Measurements from ENCODE around the gene SLC39A3.
A peak's percentile ranks its signal among the peaks of the same experiment; 100 is the strongest.

The SLC39A3 gene

DNA sequence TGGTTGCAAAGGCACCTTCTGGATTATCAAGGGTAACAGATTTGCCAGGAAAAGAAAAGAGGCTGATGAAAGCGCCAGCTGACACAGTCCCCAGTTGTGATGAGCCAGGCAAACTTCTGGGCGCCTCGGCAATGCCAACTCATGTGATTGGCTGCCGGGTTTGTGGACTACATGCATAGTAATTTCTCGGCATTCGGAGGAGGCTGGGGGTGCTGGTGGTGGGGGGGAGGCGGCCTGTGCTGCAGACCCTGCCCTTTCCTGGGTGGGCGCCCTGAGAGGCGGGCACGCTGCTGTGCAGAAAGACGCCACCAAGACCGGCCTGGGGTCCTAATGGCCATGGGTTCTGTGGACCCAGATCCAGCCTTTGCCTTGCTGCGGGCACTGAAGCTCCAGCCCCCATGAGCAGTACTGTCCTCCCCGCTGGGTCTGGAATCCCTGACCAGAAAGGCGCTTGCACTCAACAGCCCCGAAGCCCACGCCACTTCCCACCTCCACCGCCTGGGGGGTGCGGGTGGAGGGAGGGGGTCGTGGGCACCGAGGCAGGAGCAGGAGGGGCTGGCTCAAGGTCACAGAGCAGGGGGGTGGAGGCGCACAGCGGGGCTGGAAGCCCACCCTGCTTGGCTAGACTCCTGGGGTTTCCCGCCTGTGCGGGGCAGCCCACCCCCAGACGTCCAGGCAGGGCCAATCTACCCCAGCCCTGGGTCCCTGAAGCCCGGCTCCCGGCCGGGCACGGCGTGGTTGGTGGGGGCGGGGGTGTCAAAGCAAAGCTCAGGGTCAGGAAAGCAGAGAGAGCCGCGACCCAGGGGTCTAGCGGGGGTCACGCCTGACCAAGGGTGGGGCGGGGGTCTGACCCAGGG is 19.7 kb downstream of the SLC39A3 start:
- Histone ChIP-seq H3K4me2 (ENCODE audit: low read length) (peak overlapping the region; percentile 56), H3K4me3 (ENCODE audit: low read length) (peak overlapping the region; percentile 70), H3K27ac (ENCODE audit: low read depth, low read length) (no peak overlapping the region), H4K20me1 (ENCODE audit: control insufficient read depth, insufficient read depth, low read depth, low read length) (no peaks in the 10 kb centered on the region), H3F3A (ENCODE audit: control insufficient read depth, insufficient read depth) (no peaks in the 10 kb centered on the region), H3K9me3 (ENCODE audit: control insufficient read depth, insufficient read depth, low read length) (peaks cover 9% of the 10 kb centered on the region; the same call in 1 of the 2 replicates), H3K4me1 (ENCODE audit: control insufficient read depth, low read length) (peaks cover 33% of the 10 kb centered on the region), H3K27me3 (ENCODE audit: control insufficient read depth, low read length) (peaks cover 29% of the 10 kb centered on the region), H3K36me3 (ENCODE audit: control insufficient read depth, low read length) (peaks cover 8% of the 10 kb centered on the region), H3K9me2 (replicated peaks; ENCODE audit: control insufficient read depth, low read length) (no peaks in the 10 kb centered on the region), H3K79me2 (ENCODE audit: control insufficient read depth, low read length) (no peaks in the 10 kb centered on the region)
- TF ChIP-seq EZH2phosphoT487 (IDR thresholded peaks at IDR 0.05; ENCODE audit: borderline replicate concordance, low read length) = no peak
- TF ChIP-seq, protein P1, sequence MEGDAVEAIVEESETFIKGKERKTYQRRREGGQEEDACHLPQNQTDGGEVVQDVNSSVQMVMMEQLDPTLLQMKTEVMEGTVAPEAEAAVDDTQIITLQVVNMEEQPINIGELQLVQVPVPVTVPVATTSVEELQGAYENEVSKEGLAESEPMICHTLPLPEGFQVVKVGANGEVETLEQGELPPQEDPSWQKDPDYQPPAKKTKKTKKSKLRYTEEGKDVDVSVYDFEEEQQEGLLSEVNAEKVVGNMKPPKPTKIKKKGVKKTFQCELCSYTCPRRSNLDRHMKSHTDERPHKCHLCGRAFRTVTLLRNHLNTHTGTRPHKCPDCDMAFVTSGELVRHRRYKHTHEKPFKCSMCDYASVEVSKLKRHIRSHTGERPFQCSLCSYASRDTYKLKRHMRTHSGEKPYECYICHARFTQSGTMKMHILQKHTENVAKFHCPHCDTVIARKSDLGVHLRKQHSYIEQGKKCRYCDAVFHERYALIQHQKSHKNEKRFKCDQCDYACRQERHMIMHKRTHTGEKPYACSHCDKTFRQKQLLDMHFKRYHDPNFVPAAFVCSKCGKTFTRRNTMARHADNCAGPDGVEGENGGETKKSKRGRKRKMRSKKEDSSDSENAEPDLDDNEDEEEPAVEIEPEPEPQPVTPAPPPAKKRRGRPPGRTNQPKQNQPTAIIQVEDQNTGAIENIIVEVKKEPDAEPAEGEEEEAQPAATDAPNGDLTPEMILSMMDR (IDR thresholded peaks at IDR 0.05; ENCODE audit: low read depth, low read length, poor library complexity, severe bottlenecking) = no peak

DNA sequence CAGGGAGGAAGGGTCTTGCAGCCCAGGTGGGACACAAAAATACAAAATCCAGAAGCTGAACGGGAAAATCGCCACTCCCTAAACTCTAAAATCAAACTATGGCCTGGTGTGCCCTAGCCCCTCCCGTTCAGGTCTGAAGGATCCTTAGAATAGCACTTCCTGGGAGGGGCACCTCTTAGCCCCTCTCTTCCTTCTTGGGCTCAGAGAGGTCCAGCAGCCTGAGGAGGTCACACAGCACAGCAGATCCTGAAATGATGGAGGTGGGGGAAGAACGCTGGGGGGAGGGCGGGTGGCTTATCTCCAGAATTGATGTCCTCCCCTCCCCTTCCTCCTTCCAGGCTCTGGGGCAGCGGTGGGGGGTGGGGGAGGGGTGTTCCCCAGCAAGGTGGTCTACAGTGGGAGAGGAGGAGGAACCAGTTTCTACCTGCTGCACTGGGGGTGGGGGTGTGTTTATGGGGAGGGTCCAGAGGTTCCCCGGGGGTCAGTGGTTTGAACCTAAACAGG is 20.5 kb downstream of the SLC39A3 start:
- H3K9me3 ChIP-seq (ENCODE audit: control insufficient read depth, insufficient read depth, low read length) = peaks cover 10% of the 10 kb centered on the region; the same call in 1 of the 2 replicates
- no peak overlapping the region for H3K27ac ChIP-seq (ENCODE audit: low read depth, low read length)
- H3K79me2 ChIP-seq (ENCODE audit: control insufficient read depth, low read length) = no peaks in the 10 kb centered on the region
- no peaks in the 10 kb centered on the region for H4K20me1 ChIP-seq (ENCODE audit: control insufficient read depth, insufficient read depth, low read depth, low read length)
- no peaks in the 10 kb centered on the region for H3F3A ChIP-seq (ENCODE audit: control insufficient read depth, insufficient read depth)
- H3K4me2 ChIP-seq (ENCODE audit: low read length) = peak overlapping the region; percentile 56
- peaks cover 33% of the 10 kb centered on the region for H3K4me1 ChIP-seq (ENCODE audit: control insufficient read depth, low read length)
- H3K27me3 ChIP-seq (ENCODE audit: control insufficient read depth, low read length) = peaks cover 29% of the 10 kb centered on the region
- TF ChIP-seq, protein P1 (IDR thresholded peaks at IDR 0.05; ENCODE audit: low read depth, low read length, poor library complexity, severe bottlenecking) = no peak
- TF ChIP-seq EZH2phosphoT487 (IDR thresholded peaks at IDR 0.05; ENCODE audit: borderline replicate concordance, low read length) = no peak
- H3K4me3 ChIP-seq (ENCODE audit: low read length) = peak overlapping the region; percentile 70; the same call in 1 of the 2 replicates
- no peaks in the 10 kb centered on the region for H3K9me2 ChIP-seq (replicated peaks; ENCODE audit: control insufficient read depth, low read length)
- peaks cover 8% of the 10 kb centered on the region for H3K36me3 ChIP-seq (ENCODE audit: control insufficient read depth, low read length)

DNA sequence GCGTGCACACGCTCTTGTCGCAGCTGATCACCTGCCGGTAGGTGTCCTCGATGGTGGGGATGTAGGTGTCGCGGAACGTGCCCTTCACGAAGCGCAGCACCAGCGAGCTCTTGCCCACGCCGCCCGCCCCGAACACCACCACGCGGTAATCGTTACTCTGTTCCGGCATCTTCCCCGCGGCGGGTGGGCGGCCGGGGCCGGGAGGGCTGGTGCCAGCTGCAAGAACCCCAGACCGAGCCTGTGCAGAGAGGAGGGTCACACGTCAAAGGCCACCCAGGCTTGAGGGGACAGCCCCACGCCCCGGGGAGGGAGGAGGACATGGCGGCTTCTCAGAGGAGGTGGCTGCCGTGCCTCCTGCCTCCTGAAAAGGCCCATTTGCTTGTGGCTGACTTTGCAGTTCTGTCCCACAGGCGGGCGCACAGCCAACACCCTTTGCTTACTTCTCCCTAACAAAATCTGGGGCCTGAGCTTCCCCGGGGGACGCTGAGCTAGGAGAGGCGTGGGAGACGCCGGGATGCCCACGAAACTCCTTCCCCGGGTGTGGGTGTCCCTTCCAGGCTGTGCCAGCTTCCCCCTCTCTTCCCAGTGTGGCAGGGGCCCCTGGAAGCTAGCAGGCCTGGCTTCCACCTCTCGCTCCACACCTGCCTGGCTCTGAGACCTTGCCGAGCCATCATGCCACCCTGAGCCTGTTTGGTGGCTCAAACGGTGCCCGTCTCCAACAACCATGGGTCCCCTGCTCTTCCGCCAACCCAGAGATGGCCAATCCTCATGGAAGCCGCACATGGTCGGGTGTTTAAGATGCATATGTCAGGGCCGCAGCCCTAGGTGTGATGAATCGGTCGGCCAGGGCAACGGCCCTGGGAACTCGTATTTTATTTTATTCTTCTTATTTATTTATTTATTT is 21.9 kb downstream of the SLC39A3 start:
- H3K9me2 ChIP-seq (replicated peaks; ENCODE audit: control insufficient read depth, low read length) = no peaks in the 10 kb centered on the region
- H3K4me3 ChIP-seq (ENCODE audit: low read length) = no peak overlapping the region
- TF ChIP-seq, protein P1 (IDR thresholded peaks at IDR 0.05; ENCODE audit: low read depth, low read length, poor library complexity, severe bottlenecking) = no peak
- no peak for TF ChIP-seq EZH2phosphoT487 (IDR thresholded peaks at IDR 0.05; ENCODE audit: borderline replicate concordance, low read length)
- 0 out of 2 replicates have a peak, but pooled peaks cover under 1% of the 10 kb centered on the region for H3F3A ChIP-seq (ENCODE audit: control insufficient read depth, insufficient read depth)
- H3K27me3 ChIP-seq (ENCODE audit: control insufficient read depth, low read length) = peaks cover 24% of the 10 kb centered on the region
- H3K36me3 ChIP-seq (ENCODE audit: control insufficient read depth, low read length) = peaks cover 8% of the 10 kb centered on the region
- peaks cover 10% of the 10 kb centered on the region; the same call in 1 of the 2 replicates for H3K9me3 ChIP-seq (ENCODE audit: control insufficient read depth, insufficient read depth, low read length)
- no peak overlapping the region for H3K4me2 ChIP-seq (ENCODE audit: low read length)
- peaks cover 31% of the 10 kb centered on the region for H3K4me1 ChIP-seq (ENCODE audit: control insufficient read depth, low read length)
- no peaks in the 10 kb centered on the region for H4K20me1 ChIP-seq (ENCODE audit: control insufficient read depth, insufficient read depth, low read depth, low read length)
- H3K79me2 ChIP-seq (ENCODE audit: control insufficient read depth, low read length) = no peaks in the 10 kb centered on the region
- no peak overlapping the region for H3K27ac ChIP-seq (ENCODE audit: low read depth, low read length)

All from DOHH2 (cell line).